Panc1 (cell line): ENCODE measurements around the gene RPS18. TPM values are rescaled to one million over a fixed set of nuclear protein-coding genes. Genes with fewer than 3 reads are reported as not detected.
"Not testable (repeated sequence)": the region's sequence is repeated elsewhere in the genome, so short reads cannot be mapped to it uniquely, and the experiment has no call there.

ENCODE experiments used
- ATAC-seq: fragments of 200-7000 bp; cut with Tn5 transposase; 2 replicates; pipeline ENCODE4 v1.9.1; 2020; ENCODE audit warnings: mild to moderate bottlenecking, moderate library complexity
- BruUV-seq: library from RNA; stranded (reverse); fragments of 400-500 nt; replicated peaks from 2 replicates; lab custom pipeline; 2021; lab: Mats Ljungman, UMichigan
- CTCF ChIA-PET: fragments of 300-600 bp; sonication (Branson Sonifier 250); formaldehyde crosslinking; loops from one replicate; lab custom pipeline; 2022; ENCODE audit warnings: antibody characterized with exemption; lab: Charles Lee
- POLR2A ChIA-PET: fragments of 300-600 bp; sonication (Branson Sonifier 250); formaldehyde crosslinking; loops from one replicate; lab custom pipeline; 2022; ENCODE audit warnings: antibody characterized with exemption; lab: Charles Lee
- DNase-seq: peaks from one replicate; pipeline ENCODE4 v3.0.0-alpha.2; 2010; ENCODE audit warnings: low read depth, low spot score
- H3K27ac ChIP-seq: 2 replicates; pipeline ENCODE4 v1.5.1; 2011; ENCODE audit warnings: mild to moderate bottlenecking, low read length, inconsistent platforms
- H3K27me3 ChIP-seq: fragments of 200-500 bp; sonication (Bioruptor generic); 2 replicates; pipeline ENCODE4 v1.6.0; 2014; ENCODE audit warnings: low read length, inconsistent platforms; ENCODE audit not compliant: control insufficient read depth, insufficient read depth
- H3K36me3 ChIP-seq: fragments of 200-500 bp; sonication (Bioruptor generic); 2 replicates; pipeline ENCODE4 v1.5.1; 2014; ENCODE audit warnings: inconsistent platforms, mild to moderate bottlenecking, low read length, moderate library complexity; ENCODE audit not compliant: control insufficient read depth, insufficient read depth
- H3K4me1 ChIP-seq: 2 replicates; pipeline ENCODE4 v1.5.1; 2011; ENCODE audit warnings: inconsistent platforms, mild to moderate bottlenecking, low read length, moderate library complexity; ENCODE audit not compliant: control insufficient read depth, insufficient read depth
- H3K4me3 ChIP-seq, 2 experiments: 2 replicates each; pipeline ENCODE4 v1.5.1; 2011 to 2012; ENCODE audit warnings: low read depth in 2 of 2, low read length in 2 of 2, mild to moderate bottlenecking in 2 of 2, inconsistent platforms in 1 of 2, moderate library complexity in 1 of 2
- H3K9me3 ChIP-seq: fragments of 200-500 bp; sonication (Bioruptor generic); 2 replicates; pipeline ENCODE4 v1.5.1; 2014; ENCODE audit warnings: low read depth, mild to moderate bottlenecking, inconsistent platforms, low read length, moderate library complexity; ENCODE audit not compliant: control insufficient read depth, insufficient read depth
- CTCF ChIP-seq: fragments of 450-650 bp; IDR thresholded peaks from 2 replicates; pipeline ENCODE4 v1.5.1; 2017; ENCODE audit warnings: mild to moderate bottlenecking
- POLR2AphosphoS5 ChIP-seq: IDR thresholded peaks from 2 replicates; pipeline ENCODE4 v1.6.1; 2012; ENCODE audit warnings: mild to moderate bottlenecking, low read depth, low read length, moderate library complexity
- SIN3A ChIP-seq: IDR thresholded peaks from 2 replicates; pipeline ENCODE4 v1.6.1; 2012; ENCODE audit warnings: low read depth, mild to moderate bottlenecking, low read length, moderate library complexity, borderline replicate concordance; ENCODE audit not compliant: insufficient read depth
- TCF7L2 ChIP-seq: IDR thresholded peaks from 2 replicates; pipeline ENCODE4 v1.6.1; 2011; ENCODE audit warnings: mild to moderate bottlenecking, low read depth, low read length, inconsistent platforms
- in situ Hi-C: cut with HindIII; loops from 2 replicates; pipeline ENCODE4 v1.10.0; 2016; ENCODE audit warnings: low sequenced_read_pairs, low pct_unique_long_range_greater_than_20kb
- intact Hi-C: fragments of 100-400 bp; cut with micrococcal nuclease; formaldehyde crosslinking; loops from one replicate; pipeline ENCODE4 v1.10.0; 2022; ENCODE audit not compliant: unreplicated experiment
- total RNA-seq: library from RNA; stranded (reverse); gene quantifications from one replicate; pipeline ENCODE4 v1.2.1, GENCODE V29; 2021; ENCODE audit not compliant: unreplicated experiment
- TF ChIP-seq, protein P1 (sequence below), 2 experiments: IDR thresholded peaks; 2 replicates each; pipeline ENCODE4 v1.6.1; 2011 to 2012; ENCODE audit warnings: low read depth in 2 of 2, control low read depth in 1 of 2, low read length in 1 of 2, mild to moderate bottlenecking in 1 of 2, moderate library complexity in 1 of 2; ENCODE audit not compliant: insufficient read depth in 1 of 2

Gene RPS18
- total RNA-seq, 1 experiment from 2014 or later: 1,987 TPM

DNA sequence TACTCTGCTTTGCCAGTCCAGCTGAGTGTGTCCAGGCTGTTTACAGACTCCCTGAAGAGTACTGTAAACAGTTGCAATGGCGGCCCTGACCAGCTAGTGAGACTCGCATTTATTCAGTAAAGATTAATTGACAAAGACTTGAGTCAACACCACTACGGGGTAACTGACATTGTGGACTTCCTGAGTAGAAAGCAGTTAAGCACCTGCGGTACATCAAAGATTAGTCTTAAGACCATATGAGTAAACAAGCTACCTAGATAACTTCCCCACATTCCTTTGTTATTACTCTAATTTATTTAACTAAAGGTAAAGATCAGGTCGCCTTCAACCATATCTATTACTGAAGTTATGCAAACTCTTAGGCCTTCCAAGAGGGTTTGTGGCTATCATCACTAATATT, 12.8 kb upstream of the RPS18 start:
- Histone ChIP-seq H3K4me3 (no peak overlapping the region), H3K4me1 (peaks cover 25% of the 10 kb centered on the region), H3K27ac (peak overlapping the region; percentile 81), H3K9me3 (no peaks in the 10 kb centered on the region), H3K36me3 (no peaks in the 10 kb centered on the region), H3K27me3 (no peaks in the 10 kb centered on the region)
- no peak for TF ChIP-seq SIN3A
- peak; percentile 92 for TF ChIP-seq TCF7L2
- TF ChIP-seq POLR2AphosphoS5: no peak
- TF ChIP-seq, protein P1, sequence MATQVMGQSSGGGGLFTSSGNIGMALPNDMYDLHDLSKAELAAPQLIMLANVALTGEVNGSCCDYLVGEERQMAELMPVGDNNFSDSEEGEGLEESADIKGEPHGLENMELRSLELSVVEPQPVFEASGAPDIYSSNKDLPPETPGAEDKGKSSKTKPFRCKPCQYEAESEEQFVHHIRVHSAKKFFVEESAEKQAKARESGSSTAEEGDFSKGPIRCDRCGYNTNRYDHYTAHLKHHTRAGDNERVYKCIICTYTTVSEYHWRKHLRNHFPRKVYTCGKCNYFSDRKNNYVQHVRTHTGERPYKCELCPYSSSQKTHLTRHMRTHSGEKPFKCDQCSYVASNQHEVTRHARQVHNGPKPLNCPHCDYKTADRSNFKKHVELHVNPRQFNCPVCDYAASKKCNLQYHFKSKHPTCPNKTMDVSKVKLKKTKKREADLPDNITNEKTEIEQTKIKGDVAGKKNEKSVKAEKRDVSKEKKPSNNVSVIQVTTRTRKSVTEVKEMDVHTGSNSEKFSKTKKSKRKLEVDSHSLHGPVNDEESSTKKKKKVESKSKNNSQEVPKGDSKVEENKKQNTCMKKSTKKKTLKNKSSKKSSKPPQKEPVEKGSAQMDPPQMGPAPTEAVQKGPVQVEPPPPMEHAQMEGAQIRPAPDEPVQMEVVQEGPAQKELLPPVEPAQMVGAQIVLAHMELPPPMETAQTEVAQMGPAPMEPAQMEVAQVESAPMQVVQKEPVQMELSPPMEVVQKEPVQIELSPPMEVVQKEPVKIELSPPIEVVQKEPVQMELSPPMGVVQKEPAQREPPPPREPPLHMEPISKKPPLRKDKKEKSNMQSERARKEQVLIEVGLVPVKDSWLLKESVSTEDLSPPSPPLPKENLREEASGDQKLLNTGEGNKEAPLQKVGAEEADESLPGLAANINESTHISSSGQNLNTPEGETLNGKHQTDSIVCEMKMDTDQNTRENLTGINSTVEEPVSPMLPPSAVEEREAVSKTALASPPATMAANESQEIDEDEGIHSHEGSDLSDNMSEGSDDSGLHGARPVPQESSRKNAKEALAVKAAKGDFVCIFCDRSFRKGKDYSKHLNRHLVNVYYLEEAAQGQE (IDR thresholded peaks at IDR 0.05; ENCODE audit: insufficient read depth in 1 of 2, low read depth in 2 of 2, low read length in 1 of 2): no peak
- TF ChIP-seq CTCF: no peak
- intact Hi-C loops: no loop called here
- DNase-seq: no peak
- ChIA-PET CTCF (no interaction called here), POLR2A (no interaction called here)
- no TSS peak for BruUV-seq
- in situ Hi-C loops: no loop called here
- peak; percentile 59 for ATAC-seq

GRCh38 chr6:33262490-33262889, 9.4 kb upstream of the RPS18 start:
- peaks cover 25% of the 10 kb centered on the region for H3K4me1 ChIP-seq
- H3K4me3 ChIP-seq, ATAC-seq, H3K27me3 ChIP-seq, POLR2A ChIA-PET, in situ Hi-C loops, H3K36me3 ChIP-seq, DNase-seq, CTCF ChIA-PET, H3K27ac ChIP-seq, intact Hi-C loops, BruUV-seq, H3K9me3 ChIP-seq: not testable (repeated sequence)

- no TSS peak for BruUV-seq
- DNase-seq: no peak
- peaks cover 6% of the 10 kb centered on the region; the same call in 1 of the 2 replicates for H3K36me3 ChIP-seq
- no peaks in the 10 kb centered on the region for H3K9me3 ChIP-seq
- no peak overlapping the region for H3K27ac ChIP-seq
- TF ChIP-seq TCF7L2 (no peak), POLR2AphosphoS5 (no peak), CTCF (no peak), SIN3A (no peak)
- TF ChIP-seq, protein P1 (IDR thresholded peaks at IDR 0.05; ENCODE audit: insufficient read depth in 1 of 2, low read depth in 2 of 2, low read length in 1 of 2): no peak
- no peak for ATAC-seq
- CTCF ChIA-PET: no interaction called here
- H3K4me1 ChIP-seq: peaks cover 22% of the 10 kb centered on the region
- intact Hi-C loops (no loop called here), in situ Hi-C loops (no loop called here)
- no peaks in the 10 kb centered on the region for H3K27me3 ChIP-seq
- no peak overlapping the region for H3K4me3 ChIP-seq
- POLR2A ChIA-PET: no interaction called here
Measured at GRCh38 chr6:33264015-33264414, 7.9 kb upstream of the RPS18 start.
